GM12878 (cell line): ENCODE results near the gene ISCU. TPM values are rescaled to one million over a fixed set of nuclear protein-coding genes. Genes with fewer than 3 reads are reported as not detected.
A peak's percentile ranks its signal among the peaks of the same experiment; 100 is the strongest.

Source experiments
- ATAC-seq: fragments of 200-7000 bp; cut with Tn5 transposase; 3 replicates; pipeline ENCODE4 v1.9.1; 2020; ENCODE audit warnings: mild to moderate bottlenecking, moderate library complexity
- BruUV-seq: library from RNA; stranded (reverse); fragments of 400-500 nt; replicated peaks from 2 replicates; lab custom pipeline; 2021; lab: Mats Ljungman, UMichigan
- CTCF ChIA-PET: fragments of 300-600 bp; sonication (Branson Sonifier 250); formaldehyde crosslinking; extraction: SDS; loops from one replicate; lab custom pipeline; 2021; ENCODE audit warnings: inconsistent platforms; lab: Yijun Ruan, JAX
- POLR2A ChIA-PET: fragments of 350-600 bp; formaldehyde crosslinking; extraction: SDS; loops from one replicate; lab custom pipeline; 2021; ENCODE audit warnings: inconsistent platforms; lab: Charles Lee
- RAD21 ChIA-PET: fragments of 300-600 bp; sonication (Branson Sonifier 250); formaldehyde crosslinking; loops from one replicate; lab custom pipeline; 2023; ENCODE audit warnings: antibody characterized with exemption; ENCODE audit not compliant: unreplicated experiment; lab: Charles Lee
- SMC1A ChIA-PET: fragments of 300-600 bp; sonication (Branson Sonifier 250); formaldehyde crosslinking; loops from one replicate; lab custom pipeline; 2023; ENCODE audit not compliant: unreplicated experiment, uncharacterized antibody; lab: Charles Lee
- DNase-seq: peaks from one replicate; pipeline ENCODE4 v3.0.0-alpha.2; 2011; ENCODE audit warnings: low read depth, low spot score
- FAIRE-seq: peaks from 3 replicates; lab custom pipeline; 2011; peaks lifted over from hg19 to GRCh38; lab: Jason Lieb, UNC
- H2AFZ ChIP-seq: 2 replicates; pipeline ENCODE4 v1.6.0; 2011; ENCODE audit warnings: low read depth, low read length, control low read depth; ENCODE audit not compliant: control insufficient read depth
- H3K27ac ChIP-seq: 2 replicates; pipeline ENCODE4 v1.5.1; 2011; ENCODE audit warnings: control low read depth; ENCODE audit not compliant: control insufficient read depth, insufficient read depth
- H3K27me3 ChIP-seq, 2 experiments: replicated peaks in 1 of 2; 2 replicates each; pipeline versions ENCODE4 v1.6.0 to v1.6.1; 2011; ENCODE audit warnings: low read length in 1 of 2; ENCODE audit not compliant: control insufficient read depth in 2 of 2, insufficient read depth in 2 of 2
- H3K36me3 ChIP-seq, 2 experiments: 2 replicates each; pipeline ENCODE4 v1.5.1; 2011; ENCODE audit warnings: low read length in 1 of 2; ENCODE audit not compliant: control insufficient read depth in 2 of 2, insufficient read depth in 2 of 2
- H3K4me1 ChIP-seq: 2 replicates; pipeline ENCODE4 v1.6.1; 2011; ENCODE audit warnings: mild to moderate bottlenecking, low read length, moderate library complexity, mixed read lengths; ENCODE audit not compliant: control insufficient read depth, insufficient read depth
- H3K4me2 ChIP-seq: 2 replicates; pipeline ENCODE4 v1.6.0; 2011; ENCODE audit warnings: control low read depth; ENCODE audit not compliant: control insufficient read depth, insufficient read depth
- H3K4me3 ChIP-seq: fragments of 200-600 bp; sonication (generic); 2 replicates; pipeline ENCODE4 v1.5.1; 2016
- H3K79me2 ChIP-seq: 2 replicates; pipeline ENCODE4 v1.6.0; 2011; ENCODE audit warnings: low read length; ENCODE audit not compliant: control insufficient read depth, insufficient read depth
- H3K9ac ChIP-seq: 2 replicates; pipeline ENCODE4 v1.8.0; 2011; ENCODE audit warnings: low read length, control low read depth, mixed read lengths; ENCODE audit not compliant: control insufficient read depth, insufficient read depth
- H3K9me3 ChIP-seq: replicated peaks from 3 replicates; pipeline ENCODE4 v1.5.1; 2011; ENCODE audit warnings: mild to moderate bottlenecking, low read length; ENCODE audit not compliant: control insufficient read depth, insufficient read depth
- H4K20me1 ChIP-seq: 2 replicates; pipeline ENCODE4 v1.6.0; 2011; ENCODE audit not compliant: control insufficient read depth, insufficient read depth
- MTA2 ChIP-seq: fragments of 450-650 bp; IDR thresholded peaks from 2 replicates; pipeline ENCODE4 v1.6.1; 2016; ENCODE audit warnings: low read depth, mild to moderate bottlenecking, moderate library complexity
- RCOR1 ChIP-seq: conservative IDR thresholded peaks from 2 replicates; pipeline ENCODE4 v1.6.1; 2012; ENCODE audit warnings: low read depth, low read length, improper control_type of control experiment
- SPI1 ChIP-seq: IDR thresholded peaks from 2 replicates; pipeline ENCODE4 v1.6.1; 2011; ENCODE audit warnings: low read depth, mild to moderate bottlenecking, low read length, moderate library complexity, borderline replicate concordance; ENCODE audit not compliant: insufficient read depth
- STAT1 ChIP-seq: fragments of 450-650 bp; conservative IDR thresholded peaks from 2 replicates; pipeline ENCODE4 v1.6.1; 2014; ENCODE audit warnings: antibody characterized with exemption, mild to moderate bottlenecking
- ZNF24 ChIP-seq: fragments of 450-650 bp; IDR thresholded peaks from 2 replicates; pipeline ENCODE4 v1.6.1; 2017; ENCODE audit warnings: antibody characterized with exemption, mild to moderate bottlenecking
- WGBS: methylation state at CpG from one replicate; pipeline ENCODE4 v1.1.6; 2016; ENCODE audit warnings: low lambda C conversion rate; ENCODE audit not compliant: insufficient replicate concordance, insufficient coverage; ENCODE audit errors: missing lambda C conversion rate; 5-methylcytosine and 5-hydroxymethylcytosine counted together
- in situ Hi-C: fragments of 300-500 bp; cut with MboI; formaldehyde crosslinking; loops from 9 replicates; pipeline ENCODE4 v1.14.3; 2018; ENCODE audit warnings: mixed read lengths
- intact Hi-C: fragments of 100-400 bp; cut with micrococcal nuclease; formaldehyde crosslinking; loops from one replicate; pipeline ENCODE4 v1.14.2; 2022; ENCODE audit not compliant: unreplicated experiment
- polyA plus RNA-seq, 11 experiments: library from polyadenylated mRNA; depleted of rRNA in 4 of 11; unstranded in 6 of 11; stranded (reverse) in 5 of 11; fragments of >200 nt; fragmentation: Nextera tagmentation in 4 of 11; fragmentation: Illumina TruSeq in 1 of 11; extraction: Ambion mirVana in 4 of 11; extraction: Trizol in 1 of 11; gene quantifications; 1 replicate in 1 of 11; 2 replicates in 10 of 11; pipeline versions ENCODE4 v1.2.1 to v1.2.3, GENCODE V29; 2011 to 2016; ENCODE audit warnings: inconsistent platforms in 2 of 11, missing spikeins in 2 of 11, low read depth in 1 of 11
- total RNA-seq, 4 experiments: library from RNA; depleted of rRNA in 3 of 4; stranded (reverse); fragments of >200 nt in 3 of 4; fragmentation: Illumina TruSeq in 1 of 4; extraction: Trizol in 1 of 4; gene quantifications; 2 replicates each; pipeline versions ENCODE4 v1.2.1 to v1.2.3, GENCODE V29; 2013 to 2021
- TF ChIP-seq, protein P1 (sequence below): fragments of 450-650 bp; IDR thresholded peaks from 2 replicates; pipeline ENCODE4 v1.6.1; 2017; ENCODE audit warnings: mild to moderate bottlenecking, moderate library complexity

The ISCU gene
- total and polyA plus RNA-seq, 10 of the 15 experiments (the other 5 are each of a cell fraction or from before 2014, with no cell fraction given): 32.8 to 260 (median 127) TPM

DNA sequence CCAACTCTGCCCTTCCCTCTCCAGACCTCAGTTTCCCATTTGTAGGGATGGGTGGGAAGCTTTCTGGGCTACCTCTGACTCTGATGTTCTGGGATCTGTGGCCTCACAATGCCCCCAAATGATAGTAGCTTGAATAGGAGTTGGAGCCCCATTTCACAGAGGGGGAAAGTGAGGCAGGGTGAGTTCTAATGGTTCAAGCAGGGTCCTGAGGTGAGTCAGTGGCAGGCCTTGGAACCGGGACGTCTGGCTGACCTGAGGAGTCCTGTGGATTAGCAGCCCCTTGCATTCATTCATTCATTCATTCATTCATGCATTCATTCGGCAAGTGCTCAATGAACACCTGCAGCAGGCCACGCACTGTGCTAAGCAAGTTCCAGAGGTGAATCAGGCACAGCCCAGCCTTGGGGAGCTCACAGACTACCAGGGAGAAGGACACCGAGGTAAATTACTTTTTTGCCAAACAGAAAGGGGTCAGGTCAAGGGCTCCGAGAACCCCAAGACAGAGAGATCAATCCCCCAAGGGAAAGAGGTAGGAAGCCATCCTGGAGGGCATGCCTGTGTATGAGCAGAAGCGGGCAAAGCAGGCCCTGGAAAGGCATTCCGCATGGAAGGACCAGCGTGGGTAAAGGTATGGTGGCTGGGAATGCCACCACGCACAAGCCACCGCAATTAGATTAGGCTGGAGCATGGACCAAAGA is 36.3 kb downstream of the ISCU start:
- H3K4me3 ChIP-seq: no peak overlapping the region
- RAD21 ChIA-PET: no interaction called here
- H3K9ac ChIP-seq: no peak overlapping the region
- peak; percentile 92 for TF ChIP-seq ZNF24
- no peak for TF ChIP-seq RCOR1
- no peak for TF ChIP-seq STAT1
- CTCF ChIA-PET: interaction anchor here (1.0 to 1.2 kb wide), 2 partner anchors 19 to 26 kb away, joined by 3 to 4 read pairs; no protein-coding TSS in a partner anchor
- POLR2A ChIA-PET: interaction anchor here (0.5 kb wide), 1 partner anchor 26 kb away, joined by 4 read pairs; no protein-coding TSS in a partner anchor
- H3K27me3 ChIP-seq: no peaks in the 10 kb centered on the region
- no peak overlapping the region for H3K4me2 ChIP-seq
- WGBS: 68% methylated on average over 11 of the region's 11 CpGs
- H3K9me3 ChIP-seq: no peaks in the 10 kb centered on the region
- H2AFZ ChIP-seq: no peak overlapping the region
- H3K4me1 ChIP-seq: no peaks in the 10 kb centered on the region
- no peak overlapping the region for H3K27ac ChIP-seq
- intact Hi-C loops: no loop called here
- FAIRE-seq (no peak), ATAC-seq (no peak), DNase-seq (no peak)
- H3K79me2 ChIP-seq: no peaks in the 10 kb centered on the region
- SMC1A ChIA-PET: interaction anchor here (0.9 to 1.0 kb wide), 2 partner anchors 21 to 23 kb away, joined by 4 to 5 read pairs; no protein-coding TSS in a partner anchor
- no peaks in the 10 kb centered on the region for H4K20me1 ChIP-seq
- no peaks in the 10 kb centered on the region for H3K36me3 ChIP-seq
- in situ Hi-C loops: no loop called here
- no TSS peak for BruUV-seq

- Histone ChIP-seq H3K27ac (no peak overlapping the region), H3K4me3 (no peak overlapping the region), H2AFZ (no peak overlapping the region)
- SMC1A ChIA-PET: no interaction called here
- no TSS peak for BruUV-seq
- TF ChIP-seq MTA2 (no peak), SPI1 (no peak)
- TF ChIP-seq, protein P1, sequence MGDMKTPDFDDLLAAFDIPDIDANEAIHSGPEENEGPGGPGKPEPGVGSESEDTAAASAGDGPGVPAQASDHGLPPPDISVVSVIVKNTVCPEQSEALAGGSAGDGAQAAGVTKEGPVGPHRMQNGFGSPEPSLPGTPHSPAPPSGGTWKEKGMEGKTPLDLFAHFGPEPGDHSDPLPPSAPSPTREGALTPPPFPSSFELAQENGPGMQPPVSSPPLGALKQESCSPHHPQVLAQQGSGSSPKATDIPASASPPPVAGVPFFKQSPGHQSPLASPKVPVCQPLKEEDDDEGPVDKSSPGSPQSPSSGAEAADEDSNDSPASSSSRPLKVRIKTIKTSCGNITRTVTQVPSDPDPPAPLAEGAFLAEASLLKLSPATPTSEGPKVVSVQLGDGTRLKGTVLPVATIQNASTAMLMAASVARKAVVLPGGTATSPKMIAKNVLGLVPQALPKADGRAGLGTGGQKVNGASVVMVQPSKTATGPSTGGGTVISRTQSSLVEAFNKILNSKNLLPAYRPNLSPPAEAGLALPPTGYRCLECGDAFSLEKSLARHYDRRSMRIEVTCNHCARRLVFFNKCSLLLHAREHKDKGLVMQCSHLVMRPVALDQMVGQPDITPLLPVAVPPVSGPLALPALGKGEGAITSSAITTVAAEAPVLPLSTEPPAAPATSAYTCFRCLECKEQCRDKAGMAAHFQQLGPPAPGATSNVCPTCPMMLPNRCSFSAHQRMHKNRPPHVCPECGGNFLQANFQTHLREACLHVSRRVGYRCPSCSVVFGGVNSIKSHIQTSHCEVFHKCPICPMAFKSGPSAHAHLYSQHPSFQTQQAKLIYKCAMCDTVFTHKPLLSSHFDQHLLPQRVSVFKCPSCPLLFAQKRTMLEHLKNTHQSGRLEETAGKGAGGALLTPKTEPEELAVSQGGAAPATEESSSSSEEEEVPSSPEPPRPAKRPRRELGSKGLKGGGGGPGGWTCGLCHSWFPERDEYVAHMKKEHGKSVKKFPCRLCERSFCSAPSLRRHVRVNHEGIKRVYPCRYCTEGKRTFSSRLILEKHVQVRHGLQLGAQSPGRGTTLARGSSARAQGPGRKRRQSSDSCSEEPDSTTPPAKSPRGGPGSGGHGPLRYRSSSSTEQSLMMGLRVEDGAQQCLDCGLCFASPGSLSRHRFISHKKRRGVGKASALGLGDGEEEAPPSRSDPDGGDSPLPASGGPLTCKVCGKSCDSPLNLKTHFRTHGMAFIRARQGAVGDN: no peak
- TF ChIP-seq, all 136 proteins: peak for 0
- intact Hi-C loops (no loop called here), in situ Hi-C loops (no loop called here)
- POLR2A ChIA-PET: no interaction called here
- RAD21 ChIA-PET: no interaction called here
- Histone ChIP-seq H3K79me2 (no peaks in the 10 kb centered on the region), H3K36me3 (no peaks in the 10 kb centered on the region), H4K20me1 (no peaks in the 10 kb centered on the region), H3K9ac (no peak overlapping the region), H3K4me2 (no peak overlapping the region), H3K9me3 (no peaks in the 10 kb centered on the region), H3K27me3 (no peaks in the 10 kb centered on the region), H3K4me1 (no peaks in the 10 kb centered on the region)
- WGBS: 55% methylated on average over 6 of the region's 6 CpGs
- no peak for ATAC-seq
- DNase-seq: no peak
- no peak for FAIRE-seq
- CTCF ChIA-PET: no interaction called here
Observed at GRCh38 chr12:108599541-108599940, 37.1 kb downstream of the ISCU start.
